ENCODE measurements around the gene DECR2. TPM values are rescaled to one million over a fixed set of nuclear protein-coding genes. Genes with fewer than 3 reads are reported as not detected.

DECR2 gene
- total and polyA plus RNA-seq, 9 of the 15 experiments (the other 6 are each of a cell fraction or from before 2014, with no cell fraction given), result 1.0 to 31.9 (median 10.3) TPM

DNA sequence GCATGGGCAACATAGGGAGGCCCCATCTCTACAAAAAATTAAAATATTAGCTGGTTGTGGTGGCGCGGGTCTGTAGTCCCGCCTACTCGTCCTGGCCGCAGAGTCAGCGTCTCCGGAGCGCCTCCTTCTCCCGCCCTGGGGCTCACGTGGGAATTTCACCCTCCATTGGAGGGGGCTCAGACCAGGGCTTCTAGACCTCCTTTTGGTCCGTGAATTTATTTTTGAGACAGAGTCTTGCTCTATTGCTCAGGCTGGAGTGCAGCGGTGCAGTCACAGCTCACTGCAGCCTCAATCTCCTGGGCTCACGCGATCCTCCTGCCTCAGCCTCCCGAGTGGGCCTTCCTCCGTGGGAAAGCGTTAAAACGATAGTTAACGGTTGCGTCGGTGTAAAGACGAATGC, 5.1 kb upstream of the DECR2 start (continued):
- TF ChIP-seq, protein P1, sequence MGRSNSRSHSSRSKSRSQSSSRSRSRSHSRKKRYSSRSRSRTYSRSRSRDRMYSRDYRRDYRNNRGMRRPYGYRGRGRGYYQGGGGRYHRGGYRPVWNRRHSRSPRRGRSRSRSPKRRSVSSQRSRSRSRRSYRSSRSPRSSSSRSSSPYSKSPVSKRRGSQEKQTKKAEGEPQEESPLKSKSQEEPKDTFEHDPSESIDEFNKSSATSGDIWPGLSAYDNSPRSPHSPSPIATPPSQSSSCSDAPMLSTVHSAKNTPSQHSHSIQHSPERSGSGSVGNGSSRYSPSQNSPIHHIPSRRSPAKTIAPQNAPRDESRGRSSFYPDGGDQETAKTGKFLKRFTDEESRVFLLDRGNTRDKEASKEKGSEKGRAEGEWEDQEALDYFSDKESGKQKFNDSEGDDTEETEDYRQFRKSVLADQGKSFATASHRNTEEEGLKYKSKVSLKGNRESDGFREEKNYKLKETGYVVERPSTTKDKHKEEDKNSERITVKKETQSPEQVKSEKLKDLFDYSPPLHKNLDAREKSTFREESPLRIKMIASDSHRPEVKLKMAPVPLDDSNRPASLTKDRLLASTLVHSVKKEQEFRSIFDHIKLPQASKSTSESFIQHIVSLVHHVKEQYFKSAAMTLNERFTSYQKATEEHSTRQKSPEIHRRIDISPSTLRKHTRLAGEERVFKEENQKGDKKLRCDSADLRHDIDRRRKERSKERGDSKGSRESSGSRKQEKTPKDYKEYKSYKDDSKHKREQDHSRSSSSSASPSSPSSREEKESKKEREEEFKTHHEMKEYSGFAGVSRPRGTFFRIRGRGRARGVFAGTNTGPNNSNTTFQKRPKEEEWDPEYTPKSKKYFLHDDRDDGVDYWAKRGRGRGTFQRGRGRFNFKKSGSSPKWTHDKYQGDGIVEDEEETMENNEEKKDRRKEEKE (IDR thresholded peaks at IDR 0.05; ENCODE audit: borderline replicate concordance in 1 of 2, control insufficient read depth in 1 of 2, low read depth in 2 of 2, low read length in 1 of 2), result no peak
- TF ChIP-seq PHF8 (IDR thresholded peaks at IDR 0.05; ENCODE audit: borderline replicate concordance, low read length), result peak; percentile 54; the same call in 1 of the 2 replicates
- no peak for TF ChIP-seq ZNF644 (tag; IDR thresholded peaks at IDR 0.05; ENCODE audit: low read depth)
- TF ChIP-seq ZBTB34 (CRISPR knock-in tag; IDR thresholded peaks at IDR 0.05), result no peak
- TF ChIP-seq SRSF7 (optimal IDR thresholded peaks at IDR 0.05; ENCODE audit: low read depth, low read length), result no peak
- no peak for TF ChIP-seq PRDM10 (IDR thresholded peaks at IDR 0.05; ENCODE audit: partially characterized antibody)
- no peak for TF ChIP-seq PHF20 (IDR thresholded peaks at IDR 0.05; ENCODE audit: partially characterized antibody)
- no peak for TF ChIP-seq TCFL5 (CRISPR knock-in tag; conservative IDR thresholded peaks at IDR 0.05)
- no peak for TF ChIP-seq HDAC8 (tag; IDR thresholded peaks at IDR 0.05)
- peak; percentile 10; the same call in 1 of the 2 replicates for TF ChIP-seq EP300 (IDR thresholded peaks at IDR 0.05; ENCODE audit: low read length)
- no peak for TF ChIP-seq ARNT (IDR thresholded peaks at IDR 0.05)
- peak; percentile 79 for TF ChIP-seq ZFX (CRISPR knock-in tag; IDR thresholded peaks at IDR 0.05)
- TF ChIP-seq POLR2AphosphoS2 (IDR thresholded peaks at IDR 0.05; ENCODE audit: low read length), result no peak
- TF ChIP-seq TBP (optimal IDR thresholded peaks at IDR 0.05; ENCODE audit: low read depth, low read length), result peak; percentile 40
- TF ChIP-seq ZC3H8 (IDR thresholded peaks at IDR 0.05), result no peak
- 0 out of 2 replicates have a peak, but pooled peaks have one; percentile 50 for TF ChIP-seq LCOR (CRISPR knock-in tag; IDR thresholded peaks at IDR 0.05)
- TF ChIP-seq TAF1 (IDR thresholded peaks at IDR 0.05; ENCODE audit: control insufficient read depth, extremely low read depth, insufficient read depth, low read length, severe bottlenecking), result peak; percentile 29
- no peak for TF ChIP-seq ZNF655 (CRISPR knock-in tag; IDR thresholded peaks at IDR 0.05)
- 0 out of 2 replicates have a peak, but pooled peaks have one; percentile 13 for TF ChIP-seq SMARCA4 (IDR thresholded peaks at IDR 0.05)
- peak; percentile 21 to 43; a peak in 2 of 4 replicates for TF ChIP-seq NRF1 (conservative IDR thresholded peaks at IDR 0.05 in 1 of 2, IDR thresholded peaks at IDR 0.05 in 1 of 2)

Measured in K562 (cell line).